Stimulated activated naive CD4-positive, alpha-beta T cell (primary cell): ENCODE results near the gene MCF2L.

ENCODE experiments used
- DNase-seq, 6 experiments: peaks; one replicate each; lab custom pipeline; 2025; lab: John Stamatoyannopoulos, UW

The MCF2L gene

GRCh38 chr13:112998521-112999280 is 29.7 kb downstream of the MCF2L start:
- no peak for DNase-seq

- no peak for DNase-seq
Observed at GRCh38 chr13:112999414-113000177, 30.6 kb downstream of the MCF2L start.

- DNase-seq, result no peak
Observed at GRCh38 chr13:113000575-113000974, 31.6 kb downstream of the MCF2L start.

GRCh38 chr13:113001241-113002140 is 32.5 kb downstream of the MCF2L start:
- no peak for DNase-seq

- DNase-seq, result no peak
Observed at GRCh38 chr13:113002206-113002912, 33.3 kb downstream of the MCF2L start.

- DNase-seq, result no peak
Observed at GRCh38 chr13:113002913-113003290, 33.9 kb downstream of the MCF2L start.

- DNase-seq, result no peak
Observed at GRCh38 chr13:113004126-113004525, 35.1 kb downstream of the MCF2L start.

- DNase-seq, result no peak
Observed at GRCh38 chr13:113005076-113005865, 36.3 kb downstream of the MCF2L start.

GRCh38 chr13:113005997-113006396 is 37.0 kb downstream of the MCF2L start:
- no peak for DNase-seq

GRCh38 chr13:113006660-113007059 is 37.6 kb downstream of the MCF2L start:
- DNase-seq, result no peak

- DNase-seq, result no peak
Observed at GRCh38 chr13:113008851-113009250, 39.8 kb downstream of the MCF2L start.

- no peak for DNase-seq
Observed at GRCh38 chr13:113009743-113010509, 40.9 kb downstream of the MCF2L start.

- DNase-seq, result no peak
Observed at GRCh38 chr13:113010510-113010865, 41.5 kb downstream of the MCF2L start.

- no peak for DNase-seq
Observed at GRCh38 chr13:113013303-113013702, 44.3 kb downstream of the MCF2L start.

GRCh38 chr13:113013878-113014751 is 45.1 kb downstream of the MCF2L start:
- no peak for DNase-seq

GRCh38 chr13:113014752-113015745 is 46.0 kb downstream of the MCF2L start:
- DNase-seq, result no peak

GRCh38 chr13:113015826-113016525 is 47.0 kb downstream of the MCF2L start:
- no peak for DNase-seq
